DMS53 (cell line): ENCODE data around the gene TSPAN9.
A peak's percentile ranks its signal among the peaks of the same experiment; 100 is the strongest.

Experiments
- DNase-seq: peaks from one replicate; lab custom pipeline; 2025; lab: John Stamatoyannopoulos, UW

The TSPAN9 gene

DNA sequence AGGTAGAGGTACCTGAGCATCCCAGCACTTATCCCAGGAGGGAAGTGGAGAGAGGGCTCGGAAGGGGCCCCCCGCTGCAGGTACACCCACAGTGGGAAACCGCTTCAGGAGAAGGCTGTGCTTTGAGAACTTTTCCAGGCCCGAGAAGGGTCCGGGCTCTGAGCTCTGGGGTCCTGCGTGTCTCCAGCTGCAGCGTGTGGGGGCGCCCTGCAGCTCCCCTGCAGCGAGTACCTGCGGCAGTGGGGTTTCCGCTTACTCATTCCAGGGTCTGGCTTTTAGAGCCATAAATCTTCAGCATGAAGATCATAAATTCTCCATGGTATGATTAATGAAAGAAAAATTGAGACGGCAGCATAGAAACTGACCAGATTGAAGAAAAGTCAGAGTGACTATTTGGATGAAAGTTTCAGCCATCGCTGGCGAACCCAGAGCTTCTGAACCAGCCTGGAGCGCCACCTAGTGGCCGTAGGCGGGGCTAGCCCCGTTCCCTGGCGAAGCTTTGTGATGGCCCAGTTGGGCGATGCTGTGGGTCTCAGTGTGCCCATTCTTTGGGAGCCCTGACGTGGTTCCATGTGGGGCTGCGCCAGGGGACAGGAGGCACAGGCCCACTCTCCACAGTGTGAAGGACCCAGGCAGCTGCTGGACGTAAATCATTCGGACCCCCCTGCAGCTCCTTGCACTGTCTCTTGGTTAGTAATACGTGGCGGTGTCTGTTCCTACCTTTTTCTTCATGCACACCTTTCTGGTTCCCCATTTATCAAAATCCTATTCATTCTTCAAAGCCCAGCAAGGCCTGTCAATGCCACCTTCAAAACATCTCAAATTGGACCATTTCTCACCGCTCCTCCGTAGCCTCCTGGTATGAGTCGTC, 198.2 kb downstream of the TSPAN9 start:
- peak; percentile 99 for DNase-seq

DNA sequence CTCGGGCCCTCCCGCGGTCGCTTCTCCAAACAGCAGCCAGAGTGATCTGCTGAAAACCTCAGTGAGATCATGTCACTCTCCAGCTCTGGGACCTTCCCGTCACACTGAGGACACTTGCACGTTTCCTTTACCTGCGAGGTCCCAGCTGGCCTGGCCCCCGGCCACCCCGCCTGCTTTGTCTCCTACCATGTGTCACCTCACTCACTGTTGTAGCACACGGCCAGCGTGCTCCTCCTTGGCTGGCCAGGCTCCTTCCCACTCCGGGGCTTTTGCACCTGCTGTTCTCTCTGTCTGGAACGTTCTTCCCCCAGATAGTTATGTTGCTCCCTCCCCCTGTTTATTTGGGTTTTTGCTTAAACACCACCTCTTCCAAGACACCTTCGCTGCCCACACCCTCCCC, 199.0 kb downstream of the TSPAN9 start:
- DNase-seq, result no peak

DNA sequence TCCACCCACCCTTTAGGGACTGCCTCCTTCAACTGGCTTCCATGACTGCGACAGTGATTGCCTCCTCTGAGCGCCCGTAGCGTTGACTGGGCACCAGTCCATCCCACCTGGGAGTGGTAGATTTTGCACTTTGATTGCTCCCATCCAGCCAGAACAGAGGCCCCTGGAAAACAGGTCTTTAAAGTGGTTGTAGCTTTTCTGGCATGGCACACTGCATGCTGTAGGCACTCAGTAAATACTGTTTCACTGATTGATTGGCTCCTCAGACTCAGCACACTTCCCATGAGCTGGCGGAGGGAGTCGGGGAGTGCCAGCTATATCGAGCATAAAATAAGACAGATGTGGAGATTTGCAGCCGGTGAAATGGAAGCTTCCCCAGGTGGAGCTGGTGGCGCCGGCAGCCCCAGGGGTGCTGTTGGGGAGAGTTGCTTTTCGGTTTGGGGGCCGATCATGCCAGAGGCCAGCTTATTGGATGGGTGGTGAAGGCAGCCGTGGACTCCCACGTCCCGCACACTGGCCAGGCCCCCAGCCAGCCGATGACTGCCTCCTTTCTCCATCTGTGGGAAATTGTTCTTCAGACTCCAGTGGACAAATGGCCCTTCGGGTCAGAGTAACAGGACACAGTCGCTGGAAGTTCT, 200.2 kb downstream of the TSPAN9 start:
- no peak for DNase-seq

DNA sequence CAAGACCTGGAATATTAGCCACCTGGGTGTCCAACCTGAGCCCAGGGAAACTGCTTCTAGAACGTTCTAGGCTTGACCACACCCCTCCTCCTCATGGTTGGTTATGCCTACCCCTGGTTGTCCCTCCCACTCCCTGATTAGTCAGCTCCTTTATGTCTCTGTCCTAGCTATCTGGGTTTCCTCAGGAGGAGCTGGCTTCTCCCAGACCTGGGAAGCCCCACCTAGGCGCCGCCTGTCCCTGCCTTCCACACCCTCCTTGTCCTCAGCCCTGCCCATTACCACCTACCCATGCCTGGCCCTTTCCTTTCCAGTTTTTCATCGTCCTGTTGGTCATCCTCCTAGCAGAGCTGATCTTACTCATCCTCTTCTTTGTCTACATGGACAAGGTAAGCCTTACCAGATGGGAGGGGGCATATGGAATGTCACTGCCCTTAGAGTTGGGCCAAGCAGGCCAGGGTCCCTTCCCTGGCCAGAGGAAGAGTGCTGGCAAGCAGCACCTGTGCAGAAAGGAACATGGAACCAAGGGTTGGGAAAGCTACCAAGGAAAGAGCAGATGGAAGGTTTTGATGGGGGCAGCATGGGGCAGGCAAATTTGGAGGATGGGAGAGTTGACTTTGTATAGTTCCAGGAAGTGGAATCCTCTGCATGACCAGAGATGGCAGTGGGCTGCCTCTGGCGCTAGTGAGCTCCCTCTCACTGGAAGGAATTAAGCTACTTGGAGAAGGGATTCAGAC, 201.7 kb downstream of the TSPAN9 start:
- DNase-seq, result no peak

DNA sequence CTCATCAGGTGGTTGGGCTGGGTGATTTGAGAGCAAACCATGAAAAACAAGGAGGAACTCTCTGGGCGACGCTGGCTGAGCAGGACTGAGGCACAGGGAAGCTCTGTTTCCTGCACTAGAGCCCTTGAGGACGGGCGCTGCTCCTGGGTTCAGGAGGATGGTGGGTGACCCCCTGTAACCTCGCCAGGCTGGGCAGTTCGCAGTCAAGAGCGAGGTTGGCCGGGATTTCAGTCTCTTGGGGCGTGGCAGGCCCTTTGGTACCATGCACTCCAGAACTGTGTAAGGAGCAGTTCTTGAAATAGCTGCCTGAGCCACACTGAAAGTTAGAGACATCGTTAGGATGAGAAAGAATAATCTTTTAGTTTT, 202.2 kb downstream of the TSPAN9 start:
- no peak for DNase-seq

DNA sequence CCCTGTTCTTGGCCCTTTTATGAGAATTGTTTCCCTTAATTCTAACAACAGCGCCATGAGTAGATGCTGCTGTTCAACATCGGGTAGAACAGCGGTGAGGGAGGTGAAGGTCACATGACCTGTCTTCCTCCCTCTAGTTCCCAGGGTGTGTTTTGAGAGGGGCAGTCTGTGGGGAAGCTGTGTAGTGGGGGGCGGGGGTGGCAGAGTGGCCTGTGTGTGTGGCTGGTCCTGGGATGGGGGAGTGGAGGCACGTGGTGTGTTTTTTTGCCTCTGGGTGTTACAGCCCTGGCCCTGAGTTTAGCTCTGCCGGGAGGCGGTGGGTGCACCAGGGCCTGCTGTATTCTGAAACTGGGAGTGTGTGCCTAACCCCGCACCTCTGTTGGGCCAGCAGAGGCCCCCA, 202.7 kb downstream of the TSPAN9 start:
- DNase-seq, result no peak

DNA sequence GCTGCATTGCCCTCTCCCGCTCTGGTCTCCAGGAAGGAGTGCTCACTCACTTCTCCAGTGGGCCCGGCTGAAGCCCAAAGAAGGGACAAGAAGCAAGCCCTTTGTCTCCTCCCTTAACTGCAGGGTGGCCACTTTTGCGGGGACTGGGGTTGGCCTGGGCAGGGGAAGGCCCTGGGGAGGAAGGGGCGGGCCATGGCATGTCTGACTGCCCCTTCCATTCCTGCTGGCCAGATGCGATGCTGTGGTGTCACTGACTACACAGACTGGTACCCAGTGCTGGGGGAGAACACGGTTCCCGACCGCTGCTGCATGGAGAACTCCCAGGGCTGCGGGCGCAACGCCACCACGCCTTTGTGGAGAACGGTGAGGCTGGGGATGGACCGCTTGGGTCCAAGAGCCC, 203.8 kb downstream of the TSPAN9 start:
- DNase-seq, result no peak

DNA sequence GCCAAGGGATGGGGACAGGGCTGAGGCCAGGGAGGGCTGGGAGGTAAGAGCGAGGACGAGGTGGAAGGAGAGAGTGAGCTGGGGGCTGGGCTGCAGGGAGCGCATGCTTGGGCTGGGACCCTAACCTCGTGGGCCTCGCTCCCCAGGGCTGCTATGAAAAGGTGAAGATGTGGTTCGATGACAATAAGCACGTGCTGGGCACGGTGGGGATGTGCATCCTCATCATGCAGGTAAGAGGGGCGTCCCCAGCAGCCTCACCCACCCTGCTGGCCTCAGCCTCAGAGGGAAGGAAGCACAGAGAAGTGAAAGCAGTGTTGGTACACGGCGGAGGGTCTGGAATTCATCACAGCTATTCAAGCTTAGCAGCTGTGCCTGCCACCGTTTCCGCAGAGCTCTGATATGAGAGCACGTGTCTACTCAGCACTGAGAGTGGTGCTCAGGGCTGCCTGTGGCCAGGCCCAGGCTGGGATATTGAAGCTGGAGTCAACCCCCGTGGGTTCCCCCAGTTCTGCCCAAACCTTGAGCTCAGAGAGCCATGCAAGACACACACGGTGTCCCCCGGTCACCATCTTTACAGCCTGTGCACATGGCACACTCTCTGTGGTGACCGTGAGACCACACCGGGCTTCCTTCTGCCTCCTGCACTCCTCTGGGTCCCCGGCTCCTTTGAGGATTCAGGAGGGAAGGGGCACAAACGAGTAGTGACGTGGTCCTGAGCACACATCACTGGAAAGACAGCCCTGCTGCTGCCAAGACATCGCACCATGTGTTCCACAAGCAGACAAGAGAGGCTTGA, 204.6 kb downstream of the TSPAN9 start:
- no peak for DNase-seq

DNA sequence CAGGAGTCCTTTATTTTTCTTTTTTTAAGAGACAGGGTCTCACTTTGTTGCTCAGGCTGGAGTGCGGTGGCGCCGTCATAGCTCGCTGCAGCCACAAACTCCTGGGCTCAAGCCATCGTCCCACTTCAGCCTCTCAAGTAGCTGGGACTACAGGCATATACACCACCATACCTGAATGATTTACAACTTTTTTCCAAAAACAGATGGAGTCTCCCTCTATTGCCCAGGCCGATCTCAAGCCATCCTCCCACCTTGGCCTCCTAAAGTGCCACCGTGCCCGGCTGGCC, 205.1 kb downstream of the TSPAN9 start:
- no peak for DNase-seq

DNA sequence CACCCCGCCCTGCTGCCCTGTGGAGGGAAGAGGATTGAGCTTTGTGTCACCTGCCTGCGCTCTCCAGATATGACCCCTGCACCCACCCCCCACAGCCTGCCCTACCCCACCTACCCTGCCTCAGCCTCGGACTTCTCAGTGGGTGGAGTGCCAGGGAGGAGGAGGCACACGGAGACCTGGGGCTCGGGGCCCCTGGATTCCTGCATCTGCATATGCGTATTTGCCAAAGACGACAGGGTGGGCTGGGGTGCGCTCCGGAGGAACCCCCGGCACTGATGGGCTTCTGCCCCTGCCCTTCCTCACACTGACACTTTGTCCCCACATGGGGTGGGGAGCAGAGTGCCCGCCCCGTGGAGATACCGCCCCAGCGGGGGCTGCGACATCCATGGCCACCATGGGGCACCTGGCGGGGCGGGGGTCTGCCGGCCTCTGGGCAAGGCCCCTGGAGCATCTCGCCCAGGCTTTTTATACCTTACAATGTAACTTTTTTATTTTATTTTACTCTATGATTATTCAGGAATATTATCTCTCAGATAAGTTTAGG, 206.0 kb downstream of the TSPAN9 start:
- no peak for DNase-seq

DNA sequence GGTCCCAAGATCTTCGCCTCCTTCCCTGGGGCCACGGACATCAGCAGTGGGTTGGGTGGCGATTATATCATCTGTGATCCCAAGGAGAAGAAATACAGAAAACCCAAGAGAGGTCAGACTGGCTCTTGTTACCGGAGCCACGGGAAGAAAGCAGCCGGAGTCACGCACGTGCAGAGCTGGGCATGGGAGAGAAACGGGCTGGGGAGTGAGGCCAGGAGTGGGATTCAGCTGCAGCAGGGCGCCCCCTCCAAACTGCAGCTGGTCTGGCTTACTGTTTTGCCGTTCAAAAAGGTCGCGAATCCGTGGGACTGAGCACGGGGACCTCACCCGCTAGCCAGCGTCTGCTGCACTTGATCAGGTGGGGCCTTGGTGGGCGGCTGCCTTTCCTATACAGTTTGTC, 207.2 kb downstream of the TSPAN9 start:
- DNase-seq, result no peak

DNA sequence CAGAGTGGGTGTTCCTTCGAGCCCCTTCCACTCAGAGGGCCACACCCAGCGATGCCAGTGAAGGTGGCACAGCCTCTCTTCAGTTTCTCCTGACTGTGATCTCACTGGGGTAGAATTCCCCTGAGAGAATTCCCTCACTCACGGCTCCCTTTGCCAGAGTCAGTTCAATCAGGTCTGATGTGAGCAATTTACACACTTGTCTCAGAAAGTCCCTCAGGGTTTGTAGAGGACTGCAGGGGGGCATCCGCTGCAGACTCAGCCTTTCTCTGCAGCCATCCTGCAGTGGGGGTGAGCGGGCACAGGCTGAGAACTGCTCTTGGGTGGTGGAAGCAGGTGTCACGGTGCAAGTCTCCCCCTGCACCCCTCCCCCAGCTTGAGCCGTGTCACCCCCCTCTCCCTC, 208.4 kb downstream of the TSPAN9 start:
- DNase-seq, result no peak

DNA sequence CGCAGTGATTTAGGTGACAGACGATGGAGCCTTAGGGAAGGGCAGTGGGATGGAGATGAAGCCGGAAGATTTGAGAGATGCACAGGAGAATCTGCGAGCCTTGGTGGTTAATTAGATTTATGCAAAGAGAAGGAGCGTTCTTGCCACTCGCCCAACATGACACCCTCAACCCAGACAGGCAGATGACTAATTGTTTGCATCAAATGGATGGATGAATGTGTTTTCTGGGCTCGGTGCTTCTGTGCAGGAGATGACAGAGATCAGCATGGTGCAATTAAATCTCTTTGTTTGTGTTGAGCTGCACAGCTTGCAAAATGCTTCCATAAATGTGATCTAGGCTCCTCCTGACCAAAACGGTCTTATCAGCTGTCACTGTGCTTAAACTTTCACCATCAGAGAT, 211.5 kb downstream of the TSPAN9 start:
- DNase-seq, result peak; percentile 83

DNA sequence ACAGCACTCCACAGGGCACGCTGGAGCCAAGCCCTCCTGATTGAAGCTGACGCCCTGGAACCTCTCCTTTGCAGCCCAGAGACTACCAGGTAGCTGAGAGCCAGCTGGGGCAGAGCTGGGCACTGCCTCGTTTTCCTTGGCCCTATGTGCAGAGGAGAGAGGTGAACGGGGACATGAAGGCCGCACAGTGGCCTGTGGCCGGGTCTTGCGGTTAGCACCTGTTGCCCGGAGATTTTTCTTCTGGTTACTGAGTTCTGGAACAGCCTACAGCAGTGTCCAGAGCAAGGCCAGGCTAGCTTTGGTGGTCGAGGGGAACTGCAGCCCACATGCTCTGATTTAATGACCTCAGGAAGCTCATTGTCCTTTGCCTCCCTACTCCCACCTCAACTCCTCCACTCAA, 212.5 kb downstream of the TSPAN9 start:
- no peak for DNase-seq

DNA sequence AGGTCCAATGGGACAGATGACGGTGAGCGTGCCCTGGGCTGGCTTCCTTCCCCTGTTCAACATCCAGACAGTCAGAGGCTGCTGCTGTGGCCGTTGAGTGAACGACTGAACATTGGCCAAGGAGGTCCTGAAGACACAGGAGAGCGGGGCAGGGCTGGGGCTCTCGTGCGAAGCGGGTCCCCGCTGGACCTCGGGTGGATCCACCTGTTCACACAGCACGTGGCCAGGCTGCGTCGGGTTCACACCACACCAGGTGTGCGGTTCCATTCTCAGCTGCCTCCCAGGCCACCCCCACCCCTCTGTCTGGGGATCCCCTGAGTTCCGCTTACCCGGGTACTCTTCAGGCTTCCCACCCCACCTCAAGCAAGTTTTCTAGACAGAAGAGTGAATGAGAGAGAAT, 214.8 kb downstream of the TSPAN9 start:
- no peak for DNase-seq

DNA sequence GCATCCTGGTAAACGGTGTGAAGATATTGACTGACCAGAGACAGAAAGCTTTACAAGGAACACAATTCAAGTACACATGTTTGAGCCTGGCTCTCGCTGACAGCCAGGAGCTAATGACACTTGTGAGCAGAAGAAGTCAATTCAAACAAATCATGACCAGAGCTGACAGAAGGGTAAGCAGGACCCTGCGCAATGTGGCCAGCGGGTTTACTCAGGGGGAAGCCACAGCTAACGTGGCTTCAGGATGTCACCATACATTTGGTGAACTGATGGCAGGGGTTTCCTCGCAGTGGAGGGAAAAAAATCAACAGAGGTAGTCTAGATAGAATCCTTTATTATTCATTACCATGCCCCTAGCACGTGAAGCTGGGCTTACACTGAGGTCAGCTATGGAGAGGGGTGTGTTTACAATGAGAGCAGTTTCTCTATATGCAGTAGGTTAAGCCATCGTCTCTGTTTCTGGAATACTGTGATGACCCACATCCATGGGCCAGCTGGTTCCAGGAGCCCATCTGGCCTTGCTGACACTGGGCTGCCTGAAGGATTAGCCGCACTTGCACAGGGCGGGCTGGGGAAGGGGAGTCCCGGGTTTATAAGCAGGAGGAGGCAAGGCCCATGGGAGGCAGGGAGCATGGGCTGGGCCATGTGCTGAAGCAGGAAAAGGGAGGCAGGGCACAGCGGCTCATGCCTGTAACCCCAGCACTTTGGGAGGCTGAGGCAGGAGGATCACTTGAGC, 215.7 kb downstream of the TSPAN9 start:
- peak; percentile 88 for DNase-seq

DNA sequence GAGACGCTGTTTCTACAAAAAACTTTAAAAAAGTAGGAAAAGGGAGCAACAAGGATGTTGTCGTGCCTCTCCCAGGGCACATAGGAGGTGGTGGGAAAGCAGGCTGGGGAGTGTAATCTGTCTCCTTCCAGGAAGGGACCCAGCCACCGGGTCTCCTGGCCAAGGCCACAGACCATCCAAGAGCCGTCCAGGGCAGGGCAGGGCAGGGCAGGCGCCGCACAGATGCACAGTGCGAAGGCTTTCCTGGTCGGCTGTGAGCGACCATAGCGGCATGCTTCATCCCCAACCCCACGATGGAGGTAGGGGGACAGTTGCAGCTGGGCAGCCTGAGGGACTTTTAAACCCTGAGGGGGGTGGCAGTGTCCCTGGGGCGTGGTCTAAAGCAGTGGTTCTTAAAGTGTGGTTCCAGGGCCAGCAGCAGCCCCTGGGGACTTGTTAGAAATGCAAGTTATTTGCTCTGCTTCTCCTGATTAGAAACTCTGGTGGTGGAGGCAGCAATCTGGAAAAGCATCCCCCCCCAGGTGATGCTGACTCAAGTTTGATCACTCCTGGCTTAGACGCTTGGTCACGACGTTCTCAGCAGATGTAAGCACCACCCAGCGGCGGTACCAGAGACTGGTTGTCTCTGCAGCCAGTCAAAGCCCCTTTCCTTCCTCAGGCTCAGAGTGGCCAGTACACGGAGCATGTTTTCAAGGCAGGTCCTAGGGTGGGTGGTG, 216.4 kb downstream of the TSPAN9 start:
- peak; percentile 89 for DNase-seq

DNA sequence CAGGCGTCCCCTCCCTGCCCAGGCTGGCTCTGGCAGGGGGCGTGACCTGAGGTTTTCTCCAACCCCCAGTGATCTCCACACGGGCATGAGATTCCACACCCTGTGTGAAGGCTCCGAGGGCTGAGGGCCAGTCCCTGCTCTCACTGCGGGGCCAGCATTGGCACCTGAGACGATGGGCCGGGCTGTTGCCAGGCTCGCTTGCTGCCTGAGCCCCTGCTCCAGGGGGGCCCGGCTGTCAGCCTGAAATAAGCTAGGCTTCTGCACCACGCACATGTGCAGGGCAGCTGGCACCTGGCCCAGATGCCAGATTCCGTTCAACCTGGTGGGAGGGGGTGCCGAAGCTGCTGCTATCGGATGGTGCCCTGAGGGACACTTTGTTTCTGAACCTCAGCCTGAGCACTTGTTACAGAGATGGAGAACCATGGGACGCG, 217.3 kb downstream of the TSPAN9 start:
- DNase-seq, result peak; percentile 90

DNA sequence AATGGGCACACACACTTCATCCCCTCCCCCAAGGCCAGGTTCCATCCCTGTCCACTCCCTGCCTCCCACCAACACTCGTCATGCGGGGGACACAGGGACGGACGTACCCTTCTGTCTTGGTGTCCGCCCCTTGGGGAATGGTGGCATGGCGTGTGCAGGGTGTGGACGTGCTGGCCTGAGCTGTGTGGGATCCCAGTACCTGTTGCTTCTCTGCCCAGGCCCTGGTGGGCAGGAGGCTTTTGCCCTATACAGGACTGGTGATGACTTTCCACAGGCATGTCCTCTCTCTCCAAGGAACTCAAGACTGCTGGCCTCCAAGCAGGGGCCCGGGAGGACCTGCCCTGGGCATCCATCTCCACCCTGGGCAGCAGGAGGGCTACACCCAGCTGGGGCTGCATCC, 218.0 kb downstream of the TSPAN9 start:
- peak; percentile 87 for DNase-seq

DNA sequence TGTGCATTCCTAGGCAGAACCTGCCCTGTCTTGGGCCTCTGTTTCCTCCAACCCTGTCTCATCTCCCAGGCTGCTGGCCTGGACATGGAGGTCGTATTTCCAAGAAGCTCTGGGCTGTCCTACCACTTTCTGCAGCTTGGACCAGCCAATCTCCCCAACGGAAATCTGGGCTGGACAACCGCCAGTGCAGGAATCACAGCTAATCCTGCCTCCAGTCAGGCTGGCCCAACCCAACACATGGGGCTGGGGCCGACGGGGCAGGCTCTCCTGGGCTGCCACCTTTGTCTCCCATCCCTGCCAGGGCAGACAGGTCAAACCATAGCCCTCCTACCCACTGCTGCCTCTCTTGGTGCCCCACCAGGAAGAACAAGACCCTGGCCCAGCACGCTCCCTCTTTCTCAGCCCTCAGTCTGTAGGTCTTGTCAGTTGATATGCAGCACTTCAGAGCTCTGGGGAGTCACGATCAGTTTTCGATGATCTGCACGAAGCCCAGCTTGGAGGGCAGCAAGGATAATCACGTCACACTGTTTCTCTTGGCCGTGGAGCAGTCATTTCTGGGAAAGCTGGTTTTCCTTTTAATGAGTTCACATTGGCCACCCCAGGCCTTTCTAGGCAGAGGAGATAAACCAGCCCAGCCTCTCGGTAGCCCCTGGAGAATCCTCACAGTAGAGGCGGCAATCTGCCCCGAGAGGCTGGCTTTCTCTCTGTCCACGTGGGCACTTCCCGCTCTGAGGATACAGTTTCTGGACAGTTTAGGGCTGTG, 218.6 kb downstream of the TSPAN9 start:
- DNase-seq, result peak; percentile 87
